ENCODE results near the gene AGFG2. TPM values are rescaled to one million over a fixed set of nuclear protein-coding genes. Genes with fewer than 3 reads are reported as not detected.
A peak's percentile ranks its signal among the peaks of the same experiment; 100 is the strongest.

Gene AGFG2
- total and polyA plus RNA-seq, 2 of the 13 experiments (the other 11 are each of a cell fraction or from before 2014, with no cell fraction given), result 125 to 132 TPM

GRCh38 chr7:100489824-100490223 lies 49.2 kb upstream of the AGFG2 start (continued):
- no peak for TF ChIP-seq CEBPZ (IDR thresholded peaks at IDR 0.05; ENCODE audit: low read length)
- TF ChIP-seq RFX3 (CRISPR knock-in tag; IDR thresholded peaks at IDR 0.05), result peak; percentile 90
- no peak for TF ChIP-seq MBNL3 (CRISPR knock-in tag; conservative IDR thresholded peaks at IDR 0.05)
- TF ChIP-seq THAP7 (CRISPR knock-in tag; IDR thresholded peaks at IDR 0.05), result no peak
- TF ChIP-seq, protein P1, sequence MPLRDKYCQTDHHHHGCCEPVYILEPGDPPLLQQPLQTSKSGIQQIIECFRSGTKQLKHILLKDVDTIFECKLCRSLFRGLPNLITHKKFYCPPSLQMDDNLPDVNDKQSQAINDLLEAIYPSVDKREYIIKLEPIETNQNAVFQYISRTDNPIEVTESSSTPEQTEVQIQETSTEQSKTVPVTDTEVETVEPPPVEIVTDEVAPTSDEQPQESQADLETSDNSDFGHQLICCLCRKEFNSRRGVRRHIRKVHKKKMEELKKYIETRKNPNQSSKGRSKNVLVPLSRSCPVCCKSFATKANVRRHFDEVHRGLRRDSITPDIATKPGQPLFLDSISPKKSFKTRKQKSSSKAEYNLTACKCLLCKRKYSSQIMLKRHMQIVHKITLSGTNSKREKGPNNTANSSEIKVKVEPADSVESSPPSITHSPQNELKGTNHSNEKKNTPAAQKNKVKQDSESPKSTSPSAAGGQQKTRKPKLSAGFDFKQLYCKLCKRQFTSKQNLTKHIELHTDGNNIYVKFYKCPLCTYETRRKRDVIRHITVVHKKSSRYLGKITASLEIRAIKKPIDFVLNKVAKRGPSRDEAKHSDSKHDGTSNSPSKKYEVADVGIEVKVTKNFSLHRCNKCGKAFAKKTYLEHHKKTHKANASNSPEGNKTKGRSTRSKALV (CRISPR knock-in tag; IDR thresholded peaks at IDR 0.05), result no peak
- TF ChIP-seq HNRNPUL1 (IDR thresholded peaks at IDR 0.05; ENCODE audit: low read depth, low read length), result no peak
- TF ChIP-seq RFX5 (IDR thresholded peaks at IDR 0.05; ENCODE audit: low read depth, low read length), result peak; percentile 83
- no peak for TF ChIP-seq ZNF207 (IDR thresholded peaks at IDR 0.05; ENCODE audit: borderline replicate concordance)
- no peak for TF ChIP-seq ZSCAN12 (CRISPR knock-in tag; IDR thresholded peaks at IDR 0.05)
- no peak for TF ChIP-seq E2F5 (CRISPR knock-in tag; conservative IDR thresholded peaks at IDR 0.05)
- TF ChIP-seq ZSCAN25 (CRISPR knock-in tag; IDR thresholded peaks at IDR 0.05), result peak; percentile 86; the same call in 1 of the 2 replicates
- no peak for TF ChIP-seq ZNF589 (CRISPR knock-in tag; conservative IDR thresholded peaks at IDR 0.05)
- TF ChIP-seq KDM1A (CRISPR knock-in tag; IDR thresholded peaks at IDR 0.05), result 0 out of 2 replicates have a peak, but pooled peaks have one; percentile 35
- TF ChIP-seq ZNF598 (CRISPR knock-in tag; IDR thresholded peaks at IDR 0.05; ENCODE audit: borderline replicate concordance), result no peak
- TF ChIP-seq, protein P2, sequence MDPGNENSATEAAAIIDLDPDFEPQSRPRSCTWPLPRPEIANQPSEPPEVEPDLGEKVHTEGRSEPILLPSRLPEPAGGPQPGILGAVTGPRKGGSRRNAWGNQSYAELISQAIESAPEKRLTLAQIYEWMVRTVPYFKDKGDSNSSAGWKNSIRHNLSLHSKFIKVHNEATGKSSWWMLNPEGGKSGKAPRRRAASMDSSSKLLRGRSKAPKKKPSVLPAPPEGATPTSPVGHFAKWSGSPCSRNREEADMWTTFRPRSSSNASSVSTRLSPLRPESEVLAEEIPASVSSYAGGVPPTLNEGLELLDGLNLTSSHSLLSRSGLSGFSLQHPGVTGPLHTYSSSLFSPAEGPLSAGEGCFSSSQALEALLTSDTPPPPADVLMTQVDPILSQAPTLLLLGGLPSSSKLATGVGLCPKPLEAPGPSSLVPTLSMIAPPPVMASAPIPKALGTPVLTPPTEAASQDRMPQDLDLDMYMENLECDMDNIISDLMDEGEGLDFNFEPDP (CRISPR knock-in tag; conservative IDR thresholded peaks at IDR 0.05), result no peak
- no peak for TF ChIP-seq GZF1 (CRISPR knock-in tag; IDR thresholded peaks at IDR 0.05)
- no peak for TF ChIP-seq HDAC1 (CRISPR knock-in tag; IDR thresholded peaks at IDR 0.05)
- TF ChIP-seq ZNF337 (CRISPR knock-in tag; IDR thresholded peaks at IDR 0.05; ENCODE audit: borderline replicate concordance, low read depth), result no peak
- TF ChIP-seq MTA1 (CRISPR knock-in tag; IDR thresholded peaks at IDR 0.05; ENCODE audit: borderline replicate concordance), result no peak
- no peak for TF ChIP-seq ZKSCAN8 (CRISPR knock-in tag; IDR thresholded peaks at IDR 0.05; ENCODE audit: borderline replicate concordance)
- TF ChIP-seq PCBP1 (IDR thresholded peaks at IDR 0.05; ENCODE audit: borderline replicate concordance, low read depth, low read length), result 0 out of 2 replicates have a peak, but pooled peaks have one; percentile 9
- no peak for TF ChIP-seq ZNF10 (CRISPR knock-in tag; IDR thresholded peaks at IDR 0.05; ENCODE audit: borderline replicate concordance, low read depth)
- no peak for TF ChIP-seq ZNF530 (CRISPR knock-in tag; IDR thresholded peaks at IDR 0.05; ENCODE audit: low read depth)
- no peak for TF ChIP-seq ZNF501 (CRISPR knock-in tag; IDR thresholded peaks at IDR 0.05)
